ENCODE measurements around the gene HOXB8. TPM values are rescaled to one million over a fixed set of nuclear protein-coding genes. Genes with fewer than 3 reads are reported as not detected.

The HOXB8 gene
- total RNA-seq, 1 donor from 2014 or later = not detected

- Mint-ChIP-seq H3K27me3 (ENCODE audit: unreplicated experiment) (peaks cover 30% of the 10 kb centered on the region), H3K27ac (ENCODE audit: unreplicated experiment) (no peak overlapping the region), H3K4me1 (ENCODE audit: low read depth, unreplicated experiment) (no peaks in the 10 kb centered on the region), H3K9me3 (ENCODE audit: unreplicated experiment) (peaks cover 6% of the 10 kb centered on the region), H3K4me3 (ENCODE audit: unreplicated experiment) (no peak overlapping the region), H3K36me3 (ENCODE audit: unreplicated experiment) (no peaks in the 10 kb centered on the region)
- TF ChIP-seq CTCF (IDR thresholded peaks at IDR 0.05; ENCODE audit: partially characterized antibody, unreplicated experiment) = no peak
- no peak for DNase-seq
Measured at GRCh38 chr17:48627118-48627597, 12.1 kb upstream of the HOXB8 start.

- Mint-ChIP-seq H3K27me3 (ENCODE audit: unreplicated experiment) (peaks cover 33% of the 10 kb centered on the region), H3K27ac (ENCODE audit: unreplicated experiment) (no peak within 1 kb of the TSS), H3K4me1 (ENCODE audit: low read depth, unreplicated experiment) (no peaks in the 10 kb centered on the region), H3K9me3 (ENCODE audit: unreplicated experiment) (peaks cover 6% of the 10 kb centered on the region), H3K36me3 (ENCODE audit: unreplicated experiment) (no peaks in the 10 kb centered on the region), H3K4me3 (ENCODE audit: unreplicated experiment) (peak within 1 kb of the TSS; percentile 35)
- no peak for TF ChIP-seq CTCF (IDR thresholded peaks at IDR 0.05; ENCODE audit: partially characterized antibody, unreplicated experiment)
- DNase-seq = no peak
Measured at GRCh38 chr17:48626245-48627117, 11.4 kb upstream of the HOXB8 start, which contains the start of gene HOXB9. Gene HOXB9 (minus strand): TSS chr17:48626358. CDS start chr17:48626269, 89 bp downstream.

- Mint-ChIP-seq H3K36me3 (ENCODE audit: unreplicated experiment) (no peaks in the 10 kb centered on the region), H3K27me3 (ENCODE audit: unreplicated experiment) (peaks cover 37% of the 10 kb centered on the region)
Measured at GRCh38 chr17:48625495-48626244, 10.6 kb upstream of the HOXB8 start.

GRCh38 chr17:48624544-48625494, 9.7 kb upstream of the HOXB8 start:
- H3K4me1 Mint-ChIP-seq (ENCODE audit: low read depth, unreplicated experiment) = no peaks in the 10 kb centered on the region
- no peak overlapping the region for H3K4me3 Mint-ChIP-seq (ENCODE audit: unreplicated experiment)

More at GRCh38 chr17:48625495-48626244, 10.6 kb upstream of the HOXB8 start:
- DNase-seq = no peak
- no peak for TF ChIP-seq CTCF (IDR thresholded peaks at IDR 0.05; ENCODE audit: partially characterized antibody, unreplicated experiment)
- Mint-ChIP-seq H3K4me3 (ENCODE audit: unreplicated experiment) (peak overlapping the region; percentile 35), H3K4me1 (ENCODE audit: low read depth, unreplicated experiment) (no peaks in the 10 kb centered on the region), H3K9me3 (ENCODE audit: unreplicated experiment) (peaks cover 6% of the 10 kb centered on the region), H3K27ac (ENCODE audit: unreplicated experiment) (no peak overlapping the region)

More at GRCh38 chr17:48624544-48625494, 9.7 kb upstream of the HOXB8 start:
- TF ChIP-seq CTCF (IDR thresholded peaks at IDR 0.05; ENCODE audit: partially characterized antibody, unreplicated experiment) = no peak
- Mint-ChIP-seq H3K9me3 (ENCODE audit: unreplicated experiment) (peaks cover 6% of the 10 kb centered on the region), H3K36me3 (ENCODE audit: unreplicated experiment) (no peaks in the 10 kb centered on the region), H3K27ac (ENCODE audit: unreplicated experiment) (no peak overlapping the region), H3K27me3 (ENCODE audit: unreplicated experiment) (peaks cover 35% of the 10 kb centered on the region)
- DNase-seq = peak; percentile 45
